Measurements from ENCODE around the gene ESYT3.
"Not testable (repeated sequence)": the region's sequence is repeated elsewhere in the genome, so short reads cannot be mapped to it uniquely, and the experiment has no call there.

ESYT3 gene

GRCh38 chr3:138492980-138493675, 58.7 kb downstream of the ESYT3 start:
- TF ChIP-seq POLR2A (IDR thresholded peaks at IDR 0.05; ENCODE audit: extremely low read depth, insufficient read length): no peak
- TF ChIP-seq MYC (IDR thresholded peaks at IDR 0.05; ENCODE audit: low read depth, low read length): no peak
- TF ChIP-seq CTCF (IDR thresholded peaks at IDR 0.05; ENCODE audit: low read depth, low read length): no peak
- no peak for TF ChIP-seq MAX (IDR thresholded peaks at IDR 0.05; ENCODE audit: low read depth, low read length)
- H3K4me3 ChIP-seq (ENCODE audit: low read depth, low read length): no peak overlapping the region
- peak; percentile 49 for DNase-seq (ENCODE audit: low read depth)

- peak; percentile 79 for DNase-seq (ENCODE audit: low read depth)
- TF ChIP-seq CTCF (IDR thresholded peaks at IDR 0.05; ENCODE audit: low read depth, low read length) (no peak), MAX (IDR thresholded peaks at IDR 0.05; ENCODE audit: low read depth, low read length) (no peak), MYC (IDR thresholded peaks at IDR 0.05; ENCODE audit: low read depth, low read length) (no peak), POLR2A (IDR thresholded peaks at IDR 0.05; ENCODE audit: extremely low read depth, insufficient read length) (no peak)
- no peak overlapping the region for H3K4me3 ChIP-seq (ENCODE audit: low read depth, low read length)
Measured at GRCh38 chr3:138493804-138494606, 59.6 kb downstream of the ESYT3 start.

- no peak overlapping the region for H3K4me3 ChIP-seq (ENCODE audit: low read depth, low read length)
- TF ChIP-seq MYC (IDR thresholded peaks at IDR 0.05; ENCODE audit: low read depth, low read length) (no peak), POLR2A (IDR thresholded peaks at IDR 0.05; ENCODE audit: extremely low read depth, insufficient read length) (no peak), CTCF (IDR thresholded peaks at IDR 0.05; ENCODE audit: low read depth, low read length) (no peak), MAX (IDR thresholded peaks at IDR 0.05; ENCODE audit: low read depth, low read length) (no peak)
- no peak for DNase-seq (ENCODE audit: low read depth)
Measured at GRCh38 chr3:138494607-138494929, 60.2 kb downstream of the ESYT3 start.

- DNase-seq (ENCODE audit: low read depth): peak; percentile 26
- H3K4me3 ChIP-seq (ENCODE audit: low read depth, low read length): not testable (repeated sequence)
Measured at GRCh38 chr3:138495638-138496037, 61.2 kb downstream of the ESYT3 start.

- H3K4me3 ChIP-seq (ENCODE audit: low read depth, low read length): no peak overlapping the region
- TF ChIP-seq MYC (IDR thresholded peaks at IDR 0.05; ENCODE audit: low read depth, low read length) (no peak), CTCF (IDR thresholded peaks at IDR 0.05; ENCODE audit: low read depth, low read length) (no peak), MAX (IDR thresholded peaks at IDR 0.05; ENCODE audit: low read depth, low read length) (no peak), POLR2A (IDR thresholded peaks at IDR 0.05; ENCODE audit: extremely low read depth, insufficient read length) (no peak)
- DNase-seq (ENCODE audit: low read depth): no peak
Measured at GRCh38 chr3:138496436-138496835, 62.0 kb downstream of the ESYT3 start.

- no peak overlapping the region for H3K4me3 ChIP-seq (ENCODE audit: low read depth, low read length)
- no peak for DNase-seq (ENCODE audit: low read depth)
- no peak for TF ChIP-seq MYC (IDR thresholded peaks at IDR 0.05; ENCODE audit: low read depth, low read length)
- TF ChIP-seq POLR2A (IDR thresholded peaks at IDR 0.05; ENCODE audit: extremely low read depth, insufficient read length): no peak
- TF ChIP-seq CTCF (IDR thresholded peaks at IDR 0.05; ENCODE audit: low read depth, low read length): no peak
- TF ChIP-seq MAX (IDR thresholded peaks at IDR 0.05; ENCODE audit: low read depth, low read length): no peak
Measured at GRCh38 chr3:138497021-138497420, 62.6 kb downstream of the ESYT3 start.
